AG09319 (cell line): ENCODE measurements around the gene SPHK2.

ENCODE experiments used
- DNase-seq: peaks from one replicate; pipeline ENCODE4 v3.0.0-alpha.2; 2010; ENCODE audit warnings: low read depth; ENCODE audit errors: extremely low read depth
- CTCF ChIP-seq: IDR thresholded peaks from 2 replicates; pipeline ENCODE4 v1.5.1; 2011; ENCODE audit warnings: low read depth, mild to moderate bottlenecking, inconsistent platforms, low read length, moderate library complexity

Gene SPHK2

GRCh38 chr19:48618278-48618915 is 909 bp upstream of the SPHK2 start:
- DNase-seq: no peak
- no peak for TF ChIP-seq CTCF

GRCh38 chr19:48619692-48620585 is 633 bp downstream of the SPHK2 start:
- no peak for DNase-seq
- TF ChIP-seq CTCF: no peak

- TF ChIP-seq CTCF: no peak
- DNase-seq: no peak
Measured at GRCh38 chr19:48623556-48624066, 4.3 kb downstream of the SPHK2 start.

- peak; percentile 91 for DNase-seq
- no peak for TF ChIP-seq CTCF
Measured at GRCh38 chr19:48624067-48624594, 4.8 kb downstream of the SPHK2 start.

GRCh38 chr19:48624791-48625723 is 5.8 kb downstream of the SPHK2 start:
- DNase-seq: no peak
- no peak for TF ChIP-seq CTCF

- no peak for TF ChIP-seq CTCF
- no peak for DNase-seq
Measured at GRCh38 chr19:48625891-48626327, 6.6 kb downstream of the SPHK2 start.
